ENCODE results near the gene RBM14.

RBM14 gene

GRCh38 chr11:66616379-66617154 lies at the start of gene RBM14:
Gene RBM14, plus strand, starts transcription at chr11:66616630. Its CDS starts 91 bp downstream, at chr11:66616721.
- DNase-seq: peak; percentile 99
- Histone ChIP-seq H3K9me3 (ENCODE audit: severe bottlenecking) (no peaks in the 10 kb centered on the region), H3K27ac (peak within 1 kb of the TSS; percentile 95), H3K27me3 (ENCODE audit: insufficient read depth, low read depth, severe bottlenecking) (no peaks in the 10 kb centered on the region), H3K4me3 (ENCODE audit: low read depth, low read length) (peak within 1 kb of the TSS; percentile 91), H3K36me3 (peaks cover 51% of the 10 kb centered on the region)
- no peak for TF ChIP-seq CTCF (IDR thresholded peaks at IDR 0.05; ENCODE audit: low read depth, low read length)

- H3K27me3 ChIP-seq (ENCODE audit: insufficient read depth, low read depth, severe bottlenecking): no peaks in the 10 kb centered on the region
- DNase-seq: no peak
- peak overlapping the region; percentile 44 for H3K4me3 ChIP-seq (ENCODE audit: low read depth, low read length)
- peak overlapping the region; percentile 74 for H3K27ac ChIP-seq
- no peak for TF ChIP-seq CTCF (IDR thresholded peaks at IDR 0.05; ENCODE audit: low read depth, low read length)
- H3K9me3 ChIP-seq (ENCODE audit: severe bottlenecking): no peaks in the 10 kb centered on the region
- peaks cover 31% of the 10 kb centered on the region for H3K36me3 ChIP-seq
These were observed 48.7 kb upstream of the RBM14 start for GRCh38 chr11:66567787-66568123.

GRCh38 chr11:66568124-66568916 lies 48.1 kb upstream of the RBM14 start, which contains the start of gene CTSF:
Gene CTSF, minus strand, starts transcription at chr11:66568606. Its CDS starts 120 bp downstream, at chr11:66568486.
- H3K36me3 ChIP-seq: peaks cover 27% of the 10 kb centered on the region
- no peaks in the 10 kb centered on the region for H3K9me3 ChIP-seq (ENCODE audit: severe bottlenecking)
- DNase-seq: peak; percentile 92
- TF ChIP-seq CTCF (IDR thresholded peaks at IDR 0.05; ENCODE audit: low read depth, low read length): no peak
- H3K4me3 ChIP-seq (ENCODE audit: low read depth, low read length): peak within 1 kb of the TSS; percentile 44
- peak within 1 kb of the TSS; percentile 74 for H3K27ac ChIP-seq
- no peaks in the 10 kb centered on the region for H3K27me3 ChIP-seq (ENCODE audit: insufficient read depth, low read depth, severe bottlenecking)

GRCh38 chr11:66569076-66569475 lies 47.4 kb upstream of the RBM14 start:
- no peak for TF ChIP-seq CTCF (IDR thresholded peaks at IDR 0.05; ENCODE audit: low read depth, low read length)
- Histone ChIP-seq H3K4me3 (ENCODE audit: low read depth, low read length) (no peak overlapping the region), H3K27ac (peak overlapping the region; percentile 74), H3K9me3 (ENCODE audit: severe bottlenecking) (no peaks in the 10 kb centered on the region), H3K36me3 (peaks cover 23% of the 10 kb centered on the region), H3K27me3 (ENCODE audit: insufficient read depth, low read depth, severe bottlenecking) (no peaks in the 10 kb centered on the region)
- DNase-seq: no peak

GRCh38 chr11:66570079-66570849 lies 46.2 kb upstream of the RBM14 start:
- Histone ChIP-seq H3K27ac (peak overlapping the region; percentile 74), H3K9me3 (ENCODE audit: severe bottlenecking) (no peaks in the 10 kb centered on the region), H3K27me3 (ENCODE audit: insufficient read depth, low read depth, severe bottlenecking) (no peaks in the 10 kb centered on the region), H3K36me3 (peaks cover 15% of the 10 kb centered on the region), H3K4me3 (ENCODE audit: low read depth, low read length) (no peak overlapping the region)
- DNase-seq: no peak
- no peak for TF ChIP-seq CTCF (IDR thresholded peaks at IDR 0.05; ENCODE audit: low read depth, low read length)

Data from WERI-Rb-1 (cell line).